Stomach (tissue), 4 donors: ENCODE results near the gene PTCH2.

Experiments used
- EP300 ChIP-seq: sonication (generic); formaldehyde crosslinking; IDR thresholded peaks from one replicate; pipeline ENCODE4 v1.6.1; 2017; ENCODE audit warnings: antibody characterized with exemption
- POLR2AphosphoS5 ChIP-seq, 3 donors: sonication (generic); formaldehyde crosslinking; IDR thresholded peaks; one replicate each; pipeline ENCODE4 v1.6.1; 2016; ENCODE audit warnings: antibody characterized with exemption in 3 of 3
- TF ChIP-seq, protein P1 (sequence below), 7 experiments: fragments of 450-650 bp in 4 of 7; fragments of 200-600 bp in 3 of 7; sonication (generic) in 3 of 7; IDR thresholded peaks; one replicate each; pipeline ENCODE4 v1.5.1; 2016 to 2019; ENCODE audit warnings: antibody characterized with exemption in 7 of 7, control low read depth in 2 of 7, mild to moderate bottlenecking in 1 of 7

DNA sequence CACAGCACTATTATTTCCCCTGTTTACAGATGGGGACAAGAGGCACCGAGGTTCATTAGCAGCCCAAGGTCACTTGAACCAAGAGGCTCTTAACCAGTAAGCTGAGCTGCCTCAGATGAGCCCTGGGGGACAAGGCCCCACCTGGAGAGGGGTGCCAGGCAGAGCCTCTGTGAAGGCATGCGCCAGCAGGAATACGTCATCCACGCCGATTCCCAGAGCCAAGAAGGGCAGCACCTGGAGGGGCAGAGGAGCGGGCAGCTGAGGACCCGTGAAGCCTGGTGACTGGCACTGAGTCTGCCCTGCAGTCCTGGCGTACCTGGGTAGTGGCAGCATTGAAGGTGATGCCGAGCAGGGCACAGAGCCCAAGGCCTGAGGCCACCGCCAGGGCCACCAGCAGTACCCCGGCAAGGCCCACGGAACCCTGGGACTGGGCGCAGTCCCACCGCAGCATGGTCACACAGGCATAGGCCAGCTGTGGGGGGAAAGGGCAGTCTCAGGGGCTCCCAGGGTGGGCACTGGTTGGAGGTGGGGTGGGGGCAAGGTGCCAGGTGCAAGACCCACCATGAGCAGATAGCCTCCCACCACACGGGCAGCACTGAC is 14.1 kb downstream of the PTCH2 start:
- TF ChIP-seq, protein P1, sequence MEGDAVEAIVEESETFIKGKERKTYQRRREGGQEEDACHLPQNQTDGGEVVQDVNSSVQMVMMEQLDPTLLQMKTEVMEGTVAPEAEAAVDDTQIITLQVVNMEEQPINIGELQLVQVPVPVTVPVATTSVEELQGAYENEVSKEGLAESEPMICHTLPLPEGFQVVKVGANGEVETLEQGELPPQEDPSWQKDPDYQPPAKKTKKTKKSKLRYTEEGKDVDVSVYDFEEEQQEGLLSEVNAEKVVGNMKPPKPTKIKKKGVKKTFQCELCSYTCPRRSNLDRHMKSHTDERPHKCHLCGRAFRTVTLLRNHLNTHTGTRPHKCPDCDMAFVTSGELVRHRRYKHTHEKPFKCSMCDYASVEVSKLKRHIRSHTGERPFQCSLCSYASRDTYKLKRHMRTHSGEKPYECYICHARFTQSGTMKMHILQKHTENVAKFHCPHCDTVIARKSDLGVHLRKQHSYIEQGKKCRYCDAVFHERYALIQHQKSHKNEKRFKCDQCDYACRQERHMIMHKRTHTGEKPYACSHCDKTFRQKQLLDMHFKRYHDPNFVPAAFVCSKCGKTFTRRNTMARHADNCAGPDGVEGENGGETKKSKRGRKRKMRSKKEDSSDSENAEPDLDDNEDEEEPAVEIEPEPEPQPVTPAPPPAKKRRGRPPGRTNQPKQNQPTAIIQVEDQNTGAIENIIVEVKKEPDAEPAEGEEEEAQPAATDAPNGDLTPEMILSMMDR (IDR thresholded peaks at IDR 0.05) = no peak
- TF ChIP-seq POLR2AphosphoS5 (IDR thresholded peaks at IDR 0.05) (no peak), EP300 (no peak)
